Stomach smooth muscle (tissue), 2 donors: ENCODE results near the gene RAB5B.

Experiments
- H3K27ac ChIP-seq: one replicate; pipeline ENCODE4 v1.7.0; 2013; ENCODE audit warnings: mild to moderate bottlenecking, low read length, inconsistent platforms
- H3K27me3 ChIP-seq, 2 donors: one replicate each; pipeline ENCODE4 v1.7.0; 2013; ENCODE audit warnings: low read length in 2 of 2; ENCODE audit not compliant: insufficient read depth in 2 of 2, control insufficient read depth in 1 of 2
- H3K36me3 ChIP-seq, 2 donors: one replicate each; pipeline ENCODE4 v1.7.0; 2013; ENCODE audit warnings: low read length in 2 of 2; ENCODE audit not compliant: control insufficient read depth in 2 of 2, insufficient read depth in 2 of 2
- H3K4me1 ChIP-seq: one replicate; pipeline ENCODE4 v1.7.0; 2013; ENCODE audit warnings: low read length; ENCODE audit not compliant: control insufficient read depth, insufficient read depth
- H3K4me3 ChIP-seq, 2 donors: one replicate each; pipeline ENCODE4 v1.7.0; 2013; ENCODE audit warnings: low read length in 2 of 2
- H3K9ac ChIP-seq, 2 donors: one replicate each; pipeline ENCODE4 v1.7.0; 2013; ENCODE audit warnings: low read length in 2 of 2, mild to moderate bottlenecking in 1 of 2
- H3K9me3 ChIP-seq, 2 donors: one replicate each; pipeline ENCODE4 v1.7.0; 2013; ENCODE audit warnings: low read length in 2 of 2; ENCODE audit not compliant: control insufficient read depth in 2 of 2
- donor health status: healthy.
- donor health status: Pancreatic carcinoma.

Gene RAB5B

DNA sequence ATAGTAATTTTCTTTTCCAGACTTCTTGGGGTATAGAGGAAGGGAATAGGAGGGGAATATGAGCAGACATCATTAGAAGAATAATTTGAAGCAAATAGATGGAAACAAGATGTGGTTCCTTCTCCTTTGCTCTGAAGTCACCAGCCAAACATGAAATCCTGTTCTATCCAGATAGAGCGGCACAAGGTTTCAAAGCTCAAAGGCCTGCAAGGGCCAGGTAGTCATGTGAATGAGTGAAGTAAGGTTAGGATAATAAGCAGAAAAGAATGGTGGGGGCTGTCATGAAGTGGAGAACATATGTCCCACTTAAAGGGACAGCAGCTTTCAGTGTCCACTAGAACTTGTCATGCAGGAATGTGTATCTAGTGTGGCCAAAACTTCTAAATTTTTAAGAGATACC lies 44.5 kb downstream of the RAB5B start:
- Histone ChIP-seq H3K27ac (no peak overlapping the region), H3K4me3 (no peak overlapping the region), H3K9ac (no peak overlapping the region), H3K9me3 (no peaks in the 10 kb centered on the region), H3K36me3 (peaks cover 0 to 5% of the 10 kb centered on the region in 2 donors), H3K4me1 (peaks cover 26% of the 10 kb centered on the region), H3K27me3 (no peaks in the 10 kb centered on the region)

DNA sequence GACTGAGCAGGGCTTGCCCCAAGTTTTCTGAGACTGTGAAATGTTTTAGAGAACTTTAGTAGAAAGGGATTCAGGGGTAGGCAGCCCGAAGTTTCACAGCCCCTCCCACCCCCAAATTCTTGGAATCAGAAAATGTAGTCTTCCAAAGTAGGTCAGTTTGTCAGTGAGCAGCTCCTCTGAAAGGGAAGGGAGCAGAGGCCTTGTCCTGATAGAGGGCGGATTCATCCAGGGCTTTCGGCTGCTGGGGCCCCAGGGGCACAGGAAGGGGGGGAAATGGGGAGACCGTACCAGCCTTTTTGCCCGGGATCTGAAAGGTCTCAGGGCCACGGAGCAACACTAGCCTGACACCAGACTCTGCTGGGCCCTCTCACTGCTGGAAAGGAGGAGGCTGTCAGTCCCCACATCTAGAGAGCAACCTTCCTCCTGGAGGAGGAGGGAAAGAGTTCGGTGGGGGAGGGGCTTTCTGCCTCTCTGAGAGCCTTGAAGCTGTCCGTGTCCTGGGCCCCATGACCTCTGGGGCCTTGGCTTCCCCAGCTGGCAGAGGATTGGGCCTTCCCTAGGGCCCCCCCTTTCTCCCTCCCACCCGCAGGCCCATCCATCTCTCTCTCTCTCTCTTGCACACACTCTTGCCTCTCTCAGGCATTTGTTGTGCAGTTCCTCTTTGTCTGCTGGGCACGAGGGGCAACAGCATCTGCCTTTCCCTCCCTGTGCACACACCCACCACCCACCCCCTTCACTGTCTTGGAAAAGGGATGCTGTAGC lies 46.7 kb downstream of the RAB5B start, which contains the start of gene IKZF4:
Gene IKZF4 (plus strand): TSS at position 621 of the 762 bp plus-strand sequence. CDS start 451 bp downstream, outside the sequence.
- Histone ChIP-seq H3K27me3 (no peaks in the 10 kb centered on the region), H3K4me3 (peak within 1 kb of the TSS; percentile 73 to 82), H3K36me3 (peaks cover 8 to 12% of the 10 kb centered on the region in 2 donors), H3K9ac (peak within 1 kb of the TSS; percentile 71 to 72), H3K27ac (peak within 1 kb of the TSS; percentile 85), H3K9me3 (no peaks in the 10 kb centered on the region), H3K4me1 (peaks cover 26% of the 10 kb centered on the region)

DNA sequence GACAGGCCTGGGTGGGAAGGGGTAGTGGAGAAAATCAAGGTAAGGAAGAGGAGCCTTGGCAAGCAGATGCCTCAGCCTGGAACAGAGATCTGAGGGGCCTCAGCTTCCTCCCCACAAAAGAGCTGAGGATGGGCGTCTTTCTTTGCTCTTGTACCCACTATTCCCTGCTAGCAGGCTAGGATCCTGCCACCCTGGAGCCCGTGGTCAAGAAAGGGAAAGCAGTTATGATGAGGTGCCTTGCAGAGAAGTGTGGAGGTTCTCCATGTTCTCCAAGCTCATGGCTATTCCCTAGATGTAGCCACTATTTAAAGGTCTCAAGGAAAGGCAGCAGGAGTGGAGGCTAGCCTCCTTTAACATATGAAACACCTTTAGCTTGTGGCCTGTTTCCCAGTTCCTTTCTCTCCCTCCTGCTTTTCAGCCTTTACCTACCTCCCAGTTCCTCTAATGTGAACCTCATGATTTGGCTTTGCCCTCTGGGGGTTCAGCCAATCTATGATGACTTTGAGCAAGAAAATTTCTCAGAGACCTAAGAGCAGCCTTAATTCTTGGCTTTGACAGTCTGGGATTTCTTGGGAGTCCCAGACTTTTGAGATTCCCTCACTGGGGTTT lies 48.1 kb downstream of the RAB5B start:
- Histone ChIP-seq H3K4me3 (peak overlapping the region; percentile 73 to 82), H3K27ac (peak overlapping the region; percentile 85), H3K9ac (peak overlapping the region; percentile 71 to 72)

DNA sequence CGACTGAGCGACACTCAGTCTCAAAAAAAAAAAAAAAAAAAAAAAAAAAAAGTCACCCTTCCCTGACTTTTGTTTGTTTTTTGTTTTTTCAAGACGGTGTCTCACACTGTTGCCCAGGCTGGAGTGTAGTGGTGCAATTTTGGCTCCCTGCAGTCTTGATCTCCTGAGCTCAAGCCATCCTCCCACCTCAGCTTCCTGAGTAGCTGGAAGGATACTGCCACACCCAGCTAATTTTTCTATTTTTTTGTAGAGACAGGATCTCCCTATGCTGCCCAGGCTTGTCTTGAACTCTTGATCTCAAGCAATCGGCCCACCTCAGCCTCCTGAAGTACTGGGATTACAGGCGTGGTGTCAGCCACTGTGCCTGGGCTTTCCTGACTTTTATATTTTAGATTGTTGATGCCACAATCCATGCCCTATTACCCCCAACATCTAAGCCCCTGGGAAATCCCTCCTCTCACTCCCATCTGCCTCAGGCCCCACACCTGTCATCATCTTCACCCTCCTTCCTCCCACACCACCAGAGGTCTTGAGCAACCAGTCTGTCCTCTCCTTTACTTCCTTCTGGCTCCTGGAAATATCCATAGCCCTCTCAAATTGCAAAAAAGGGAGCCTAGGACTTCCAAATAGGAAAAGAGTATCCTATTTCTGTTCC lies 54.8 kb downstream of the RAB5B start:
- Histone ChIP-seq H3K4me1 (no peaks in the 10 kb centered on the region), H3K27me3 (no peaks in the 10 kb centered on the region), H3K4me3 (no peak overlapping the region), H3K9me3 (no peaks in the 10 kb centered on the region), H3K9ac (no peak overlapping the region), H3K27ac (no peak overlapping the region), H3K36me3 (peaks cover 31 to 42% of the 10 kb centered on the region in 2 donors)

More for the DNA sequence above, 48.1 kb downstream of the RAB5B start:
- Histone ChIP-seq H3K9me3 (no peaks in the 10 kb centered on the region), H3K4me1 (peaks cover 26% of the 10 kb centered on the region), H3K27me3 (no peaks in the 10 kb centered on the region), H3K36me3 (peaks cover 14 to 17% of the 10 kb centered on the region in 2 donors)

GRCh38 chr12:56029166-56029519 lies 55.3 kb downstream of the RAB5B start:
- Histone ChIP-seq H3K27me3 (no peaks in the 10 kb centered on the region), H3K36me3 (peaks cover 31 to 42% of the 10 kb centered on the region in 2 donors), H3K27ac (no peak overlapping the region), H3K9me3 (no peaks in the 10 kb centered on the region), H3K9ac (peak overlapping the region in 1 of 2 donors; percentile 21), H3K4me3 (no peak overlapping the region), H3K4me1 (no peaks in the 10 kb centered on the region)

DNA sequence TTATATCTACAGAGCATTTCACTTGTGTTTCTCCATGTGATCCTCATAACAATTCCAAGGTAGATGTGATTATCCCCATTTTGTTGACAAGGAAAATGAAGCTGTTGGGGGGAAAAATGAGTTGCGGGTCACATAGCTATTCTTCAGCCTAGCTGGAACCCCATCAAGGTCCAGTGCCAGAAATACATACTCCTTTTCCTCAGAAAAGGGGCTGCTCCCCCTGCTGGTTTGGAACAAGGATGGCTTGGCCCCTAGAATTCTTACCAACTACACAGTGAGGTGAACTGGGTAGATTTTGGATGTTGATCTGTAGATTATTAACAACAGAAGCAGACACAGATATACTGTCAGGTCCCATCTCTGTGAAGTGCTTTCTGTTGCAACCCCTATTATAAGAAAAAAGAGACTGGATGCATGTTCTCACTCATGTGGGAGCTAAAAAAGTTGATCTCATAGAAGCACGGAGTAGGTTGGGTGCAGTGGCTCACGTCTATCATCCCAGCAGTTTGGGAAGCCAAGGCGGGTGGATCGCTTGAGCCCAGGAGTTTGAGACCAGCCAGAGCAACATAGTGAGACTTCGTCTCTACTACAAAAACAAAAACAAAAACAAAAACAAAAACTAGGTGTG lies 55.9 kb downstream of the RAB5B start:
- Histone ChIP-seq H3K4me3 (no peak overlapping the region), H3K9me3 (no peaks in the 10 kb centered on the region), H3K27me3 (no peaks in the 10 kb centered on the region), H3K27ac (no peak overlapping the region), H3K9ac (peak overlapping the region in 1 of 2 donors; percentile 21), H3K36me3 (peaks cover 31 to 40% of the 10 kb centered on the region in 2 donors), H3K4me1 (no peaks in the 10 kb centered on the region)

DNA sequence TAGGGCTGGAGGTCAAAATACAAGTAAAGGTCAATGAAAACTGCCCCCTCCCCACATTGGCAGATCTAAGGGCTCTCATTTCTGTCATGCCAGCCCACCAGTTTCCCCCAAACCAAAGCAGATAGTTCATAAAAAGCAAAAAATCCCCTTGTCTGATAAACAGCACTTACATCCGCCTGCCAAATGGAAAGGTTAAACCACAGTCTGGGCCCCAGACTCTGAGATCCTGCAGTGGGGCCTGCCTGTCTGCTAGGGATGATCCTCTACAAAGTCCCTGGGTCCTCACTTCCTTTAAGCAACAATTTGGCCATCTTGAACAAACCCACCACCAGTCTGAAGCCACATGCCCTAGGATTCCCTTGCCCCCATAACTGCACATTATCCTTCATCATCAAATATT lies 58.1 kb downstream of the RAB5B start:
- Histone ChIP-seq H3K4me1 (no peaks in the 10 kb centered on the region), H3K36me3 (peaks cover 35 to 48% of the 10 kb centered on the region in 2 donors), H3K9me3 (no peaks in the 10 kb centered on the region), H3K9ac (no peak overlapping the region), H3K4me3 (no peak overlapping the region), H3K27ac (no peak overlapping the region), H3K27me3 (no peaks in the 10 kb centered on the region)

GRCh38 chr12:56034586-56035332 lies 60.9 kb downstream of the RAB5B start:
- no peak overlapping the region for H3K27ac ChIP-seq
- no peak overlapping the region for H3K9ac ChIP-seq
- no peaks in the 10 kb centered on the region for H3K27me3 ChIP-seq
- no peak overlapping the region for H3K4me3 ChIP-seq
- no peaks in the 10 kb centered on the region for H3K4me1 ChIP-seq
- peaks cover 27 to 33% of the 10 kb centered on the region in 2 donors for H3K36me3 ChIP-seq
- H3K9me3 ChIP-seq, result no peaks in the 10 kb centered on the region

- H3K27ac ChIP-seq, result no peak overlapping the region
- H3K36me3 ChIP-seq, result peaks cover 25 to 31% of the 10 kb centered on the region in 2 donors
- no peaks in the 10 kb centered on the region for H3K9me3 ChIP-seq
- no peaks in the 10 kb centered on the region for H3K27me3 ChIP-seq
- no peak overlapping the region for H3K4me3 ChIP-seq
- no peak overlapping the region for H3K9ac ChIP-seq
- peaks cover 4% of the 10 kb centered on the region for H3K4me1 ChIP-seq
Measured at GRCh38 chr12:56037161-56037560, 63.3 kb downstream of the RAB5B start.
